Measurements from ENCODE around the gene PRDM16. TPM values are rescaled to one million over a fixed set of nuclear protein-coding genes. Genes with fewer than 3 reads are reported as not detected.

The PRDM16 gene
- total RNA-seq, 1 experiment from 2014 or later, result 0.17 TPM

DNA sequence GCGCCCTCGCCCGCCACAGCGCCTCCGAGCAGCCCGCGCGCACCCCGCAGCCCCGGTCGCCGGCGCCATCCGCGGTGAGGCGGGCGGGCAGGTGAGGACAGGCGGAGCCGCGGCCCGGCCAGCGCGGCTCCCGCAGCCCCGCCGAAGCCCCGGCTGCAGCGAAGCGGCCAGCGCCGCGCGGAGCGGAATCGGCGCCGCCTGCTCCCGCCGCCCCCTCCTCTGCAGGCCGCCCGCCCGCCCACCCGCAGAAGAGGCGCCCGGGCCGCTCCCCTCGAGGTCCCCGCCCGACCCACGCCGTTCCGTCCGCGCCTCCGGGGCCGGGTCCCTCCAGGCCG, 1.3 kb downstream of the PRDM16 start:
- no peak overlapping the region for H3K27ac ChIP-seq (ENCODE audit: insufficient read length, low read depth, low read length)
- no peaks in the 10 kb centered on the region for H3K9me3 ChIP-seq (ENCODE audit: control insufficient read depth, low read depth, low read length)
- no CpG with 5 or more reads among the region's 57 CpGs for WGBS (ENCODE audit: extremely low coverage, insufficient read length, low lambda C conversion rate)
- no peak overlapping the region for H4K8ac ChIP-seq (replicated peaks; ENCODE audit: insufficient read length, low read depth, low read length)
- H3K27me3 ChIP-seq (ENCODE audit: insufficient read depth, low read length), result peaks cover 75% of the 10 kb centered on the region
- H3K23me2 ChIP-seq (ENCODE audit: insufficient read length, low read depth, low read length, poor library complexity, severe bottlenecking), result peaks cover 12% of the 10 kb centered on the region
- no peak overlapping the region for H2AK5ac ChIP-seq (ENCODE audit: insufficient read length, low read length)
- H2BK20ac ChIP-seq (ENCODE audit: low read depth, low read length, poor library complexity, severe bottlenecking), result no peak overlapping the region
- H3K4me1 ChIP-seq (ENCODE audit: insufficient read depth, low read length), result peaks cover 4% of the 10 kb centered on the region; the same call in 1 of the 2 replicates
- Mint-ChIP-seq H3K9me3 (no peaks in the 10 kb centered on the region), H3K27ac (no peak overlapping the region), H3K4me1 (peaks cover 8 to 21% of the 10 kb centered on the region in 2 experiments), H3K27me3 (ENCODE audit: low read depth) (peaks cover 86% of the 10 kb centered on the region), H3K36me3 (ENCODE audit: insufficient read depth in 1 of 3, low read depth in 3 of 3) (no peaks in the 10 kb centered on the region), H3K4me3 (no peak overlapping the region)
- DNase-seq, result no peak
- no peak overlapping the region for H3K18ac ChIP-seq (ENCODE audit: insufficient read length, low read depth, low read length)
- no peaks in the 10 kb centered on the region for H3K79me2 ChIP-seq (ENCODE audit: insufficient read depth, low read length)
- no peak overlapping the region for H3K9ac ChIP-seq (ENCODE audit: extremely low read depth, insufficient read length, low read length)
- TF ChIP-seq CTCF (conservative IDR thresholded peaks at IDR 0.05), result no peak
- no peak overlapping the region for H2BK5ac ChIP-seq (ENCODE audit: insufficient read length, low read length)
- no peak overlapping the region for H2BK120ac ChIP-seq (ENCODE audit: low read depth, low read length, poor library complexity, severe bottlenecking)
- no peaks in the 10 kb centered on the region for H4K20me1 ChIP-seq (ENCODE audit: control insufficient read depth, insufficient read depth, insufficient read length)
- H3K56ac ChIP-seq (ENCODE audit: insufficient read length, low read depth, low read length), result no peak overlapping the region
- no peak overlapping the region for H4K5ac ChIP-seq (ENCODE audit: insufficient read length, low read depth, low read length)
- H2BK15ac ChIP-seq (ENCODE audit: low read depth, low read length), result no peak overlapping the region
- no peaks in the 10 kb centered on the region for H3K79me1 ChIP-seq (ENCODE audit: insufficient read depth, low read depth, low read length, poor library complexity, severe bottlenecking)
- no peak overlapping the region for H4K91ac ChIP-seq (ENCODE audit: insufficient read length, low read depth, low read length)
- H3K4me2 ChIP-seq (ENCODE audit: insufficient read depth, insufficient read length, low read length), result peak overlapping the region; percentile 26
- H3K23ac ChIP-seq (ENCODE audit: insufficient read length, low read depth, low read length), result no peak overlapping the region
- no peak overlapping the region for H3K14ac ChIP-seq (ENCODE audit: insufficient read depth, low read length)
- no peak overlapping the region for H2AFZ ChIP-seq (ENCODE audit: low read length)
- no peak overlapping the region for H3K4ac ChIP-seq (ENCODE audit: low read depth, low read length)
- H3T11ph ChIP-seq (ENCODE audit: low read length), result no peak overlapping the region
- no peak overlapping the region for H2BK12ac ChIP-seq (ENCODE audit: insufficient read length, low read depth, low read length)

Data from H9 (cell line).